A549 (cell line): ENCODE data around the gene SRRD. TPM values are rescaled to one million over a fixed set of nuclear protein-coding genes. Genes with fewer than 3 reads are reported as not detected.

ENCODE experiments used
- ATAC-seq, 2 experiments: fragments of 200-7000 bp in 1 of 2; fragments of >200 bp in 1 of 2; cut with Nextera tagmentation in 1 of 2; cut with Tn5 transposase in 1 of 2; 3 replicates each; pipeline versions ENCODE4 v1.8.0 to v1.9.1; 2018 to 2020; ENCODE audit warnings: mild to moderate bottlenecking in 1 of 2, moderate library complexity in 1 of 2
- CTCF ChIA-PET: fragments of 300-600 bp; sonication (Branson Sonifier 250); formaldehyde crosslinking; extraction: SDS; loops from one replicate; lab custom pipeline; 2021; ENCODE audit warnings: antibody characterized with exemption, inconsistent platforms; lab: Yijun Ruan, JAX
- POLR2A ChIA-PET: fragments of 350-600 bp; formaldehyde crosslinking; extraction: SDS; loops from one replicate; lab custom pipeline; 2021; ENCODE audit warnings: antibody characterized with exemption, inconsistent platforms; lab: Yijun Ruan, JAX
- DNase-seq, 2 experiments: peaks; one replicate each; pipeline versions ENCODE4 v3.0.0 to v3.0.0-alpha.2; 2011 to 2016; ENCODE audit warnings: low read depth in 1 of 2, low spot score in 1 of 2
- FAIRE-seq: peaks from 2 replicates; lab custom pipeline; 2011; peaks lifted over from hg19 to GRCh38; lab: Jason Lieb, UNC
- H3K27ac ChIP-seq, 2 experiments: fragments of >200 bp; sonication (Bioruptor Twin); formaldehyde crosslinking; 3 replicates each; pipeline ENCODE4 v1.5.1; 2016 to 2017
- H3K4me1 ChIP-seq: fragments of >200 bp; sonication (Bioruptor Twin); formaldehyde crosslinking; 3 replicates; pipeline ENCODE4 v1.6.1; 2016
- H3K4me2 ChIP-seq: fragments of >200 bp; sonication (Bioruptor Twin); formaldehyde crosslinking; 3 replicates; pipeline ENCODE4 v1.6.1; 2016
- H3K4me3 ChIP-seq: fragments of >200 bp; sonication (Bioruptor Twin); formaldehyde crosslinking; 3 replicates; pipeline ENCODE4 v1.5.1; 2016
- H3K9me3 ChIP-seq: fragments of >200 bp; sonication (Bioruptor Twin); formaldehyde crosslinking; 3 replicates; pipeline ENCODE4 v1.6.1; 2016
- ATOH8 ChIP-seq: fragments of 250-450 bp; sonication (Bioruptor Pico); IDR thresholded peaks from 2 replicates; pipeline ENCODE4 v1.5.0; 2020; ENCODE audit warnings: low read depth, mild to moderate bottlenecking, moderate library complexity
- BHLHE40 ChIP-seq: IDR thresholded peaks from 2 replicates; pipeline ENCODE4 v1.6.1; 2012; ENCODE audit warnings: low read depth, low read length, inconsistent platforms
- CBX2 ChIP-seq: fragments of 200-600 bp; sonication (generic); IDR thresholded peaks from 2 replicates; pipeline ENCODE4 v1.6.1; 2016; ENCODE audit warnings: low read depth, mild to moderate bottlenecking, borderline replicate concordance
- CHD2 ChIP-seq: fragments of 150-350 bp; IDR thresholded peaks from 2 replicates; pipeline ENCODE4 v1.6.1; 2014; ENCODE audit warnings: low read length; ENCODE audit not compliant: partially characterized antibody
- CTCF ChIP-seq: fragments of >200 bp; sonication (Bioruptor Twin); formaldehyde crosslinking; IDR thresholded peaks from 3 replicates; pipeline ENCODE4 v1.5.1; 2016
- EHMT2 ChIP-seq: fragments of 200-600 bp; sonication (generic); IDR thresholded peaks from 2 replicates; pipeline ENCODE4 v1.6.1; 2016; ENCODE audit warnings: antibody characterized with exemption, low read depth, mild to moderate bottlenecking, moderate library complexity
- FOSL2 ChIP-seq, 2 experiments: fragments of 450-650 bp in 1 of 2; fragments of >200 bp in 1 of 2; sonication (Bioruptor Twin) in 1 of 2; formaldehyde crosslinking; IDR thresholded peaks; 2 replicates each; pipeline versions ENCODE4 v1.5.0 to v1.6.1; 2016 to 2020; ENCODE audit warnings: mild to moderate bottlenecking in 1 of 2, moderate library complexity in 1 of 2
- FOXS1 ChIP-seq: fragments of 250-450 bp; sonication (Bioruptor Pico); IDR thresholded peaks from 2 replicates; pipeline ENCODE4 v1.5.0; 2020; ENCODE audit warnings: mild to moderate bottlenecking, moderate library complexity
- HEYL ChIP-seq: fragments of 250-450 bp; sonication (Bioruptor Pico); IDR thresholded peaks from 2 replicates; pipeline ENCODE4 v1.8.0; 2021; ENCODE audit warnings: mild to moderate bottlenecking, moderate library complexity
- HOXA7 ChIP-seq: fragments of 250-450 bp; sonication (Bioruptor Pico); IDR thresholded peaks from 2 replicates; pipeline ENCODE4 v1.5.0; 2020; ENCODE audit warnings: mild to moderate bottlenecking, moderate library complexity
- JUN ChIP-seq, 2 experiments: fragments of >200 bp; sonication (Bioruptor Twin); formaldehyde crosslinking; IDR thresholded peaks; 2 replicates in 1 of 2; 3 replicates in 1 of 2; pipeline ENCODE4 v1.6.1; 2016 to 2017
- JUNB ChIP-seq: fragments of >200 bp; sonication (Bioruptor Twin); formaldehyde crosslinking; IDR thresholded peaks from 2 replicates; pipeline ENCODE4 v1.6.1; 2016
- MAFK ChIP-seq: fragments of 450-650 bp; IDR thresholded peaks from 2 replicates; pipeline ENCODE4 v1.6.1; 2014; ENCODE audit not compliant: partially characterized antibody
- MYC ChIP-seq: IDR thresholded peaks from 2 replicates; pipeline ENCODE4 v1.6.1; 2012; ENCODE audit warnings: mild to moderate bottlenecking, inconsistent platforms, low read length, improper control_type of control experiment, borderline replicate concordance
- NFE2L2 ChIP-seq: fragments of 150-350 bp; conservative IDR thresholded peaks from 2 replicates; pipeline ENCODE4 v1.6.1; 2014; ENCODE audit warnings: low read length
- NPAS2 ChIP-seq: fragments of 250-450 bp; sonication (Bioruptor Pico); IDR thresholded peaks from 2 replicates; pipeline ENCODE4 v1.8.0; 2022; ENCODE audit warnings: mild to moderate bottlenecking, moderate library complexity, borderline replicate concordance
- PBX3 ChIP-seq: IDR thresholded peaks from 2 replicates; pipeline ENCODE4 v1.6.1; 2012
- POLR2A ChIP-seq: IDR thresholded peaks from 2 replicates; pipeline ENCODE4 v1.6.1; 2012; ENCODE audit warnings: mild to moderate bottlenecking, low read length
- POLR2AphosphoS2 ChIP-seq: conservative IDR thresholded peaks from 2 replicates; pipeline ENCODE4 v1.6.1; 2012; ENCODE audit warnings: low read length, improper control_type of control experiment, inconsistent platforms
- RAD21 ChIP-seq, 2 experiments: fragments of >200 bp in 1 of 2; sonication (Bioruptor Twin) in 1 of 2; formaldehyde crosslinking in 1 of 2; IDR thresholded peaks in 1 of 2; conservative IDR thresholded peaks in 1 of 2; 2 replicates in 1 of 2; 3 replicates in 1 of 2; pipeline ENCODE4 v1.6.1; 2012 to 2018; ENCODE audit warnings: inconsistent platforms in 1 of 2
- RCOR1 ChIP-seq: fragments of 150-350 bp; IDR thresholded peaks from 2 replicates; pipeline ENCODE4 v1.6.1; 2014; ENCODE audit warnings: antibody characterized with exemption, low read length, low read depth
- REST ChIP-seq: fragments of 200-600 bp; sonication (generic); IDR thresholded peaks from 2 replicates; pipeline ENCODE4 v1.6.1; 2016; ENCODE audit warnings: antibody characterized with exemption, mild to moderate bottlenecking, moderate library complexity
- RFX5 ChIP-seq: fragments of 450-650 bp; IDR thresholded peaks from 2 replicates; pipeline ENCODE4 v1.7.1; 2014; ENCODE audit warnings: antibody characterized with exemption, mild to moderate bottlenecking, moderate library complexity
- SMC3 ChIP-seq: fragments of >200 bp; sonication (Bioruptor Twin); formaldehyde crosslinking; IDR thresholded peaks from 3 replicates; pipeline ENCODE4 v1.6.1; 2018; ENCODE audit warnings: inconsistent platforms
- TFCP2L1 ChIP-seq: fragments of 250-450 bp; sonication (Bioruptor Pico); IDR thresholded peaks from 2 replicates; pipeline ENCODE4 v1.5.0; 2021; ENCODE audit warnings: mild to moderate bottlenecking
- TP53 ChIP-seq: fragments of 250-450 bp; sonication (Bioruptor Pico); IDR thresholded peaks from 2 replicates; pipeline ENCODE4 v1.5.0; 2021; ENCODE audit warnings: mild to moderate bottlenecking, moderate library complexity
- USF2 ChIP-seq: fragments of 450-650 bp; IDR thresholded peaks from 2 replicates; pipeline ENCODE4 v1.6.1; 2014; ENCODE audit warnings: antibody characterized with exemption
- ZFP36 ChIP-seq: fragments of 450-650 bp; IDR thresholded peaks from 2 replicates; pipeline ENCODE4 v1.6.1; 2014; ENCODE audit warnings: borderline replicate concordance; ENCODE audit not compliant: partially characterized antibody
- ZSCAN20 ChIP-seq: fragments of 250-450 bp; sonication (Bioruptor Pico); IDR thresholded peaks from 2 replicates; pipeline ENCODE4 v1.8.0; 2022; ENCODE audit warnings: mild to moderate bottlenecking, moderate library complexity
- WGBS: methylation state at CpG from one replicate; pipeline ENCODE4 v1.1.6; 2017; ENCODE audit errors: missing lambda C conversion rate; 5-methylcytosine and 5-hydroxymethylcytosine counted together
- polyA plus RNA-seq, 4 experiments: library from polyadenylated mRNA; depleted of rRNA in 3 of 4; stranded (reverse); fragments of >200 nt; fragmentation: RNase III in 1 of 4; extraction: RNeasy Plus Mini Kit Qiagen cat#74134 plus additional on column Dnase treatment in 1 of 4; gene quantifications; 2 replicates in 3 of 4; 3 replicates in 1 of 4; pipeline ENCODE4 v1.2.3, GENCODE V29; 2011 to 2017

SRRD gene
- polyA plus RNA-seq, 2 of the 4 experiments (the other 2 are of a cell fraction), result 14.1 to 36.4 TPM

GRCh38 chr22:26502688-26503561, 19.2 kb downstream of the SRRD start:
- peak in 1 of 2 experiments; percentile 37 for DNase-seq
- Histone ChIP-seq H3K9me3 (no peaks in the 10 kb centered on the region), H3K27ac (no peak overlapping the region)
- POLR2A ChIA-PET, result interaction anchor here (1.0 kb wide), 1 partner anchor 9 kb away, joined by 3 read pairs; the partner anchor contains the start of gene TFIP11
- peak; percentile 82; a peak in 5 of 6 replicates for ATAC-seq
- WGBS, result 65% methylated on average over 3 of the region's 3 CpGs
- TF ChIP-seq MAFK, result no peak
- no peak for TF ChIP-seq RCOR1
- TF ChIP-seq MYC, result no peak
- TF ChIP-seq POLR2AphosphoS2, result no peak
- TF ChIP-seq CTCF, result peak; percentile 56
- no peak for TF ChIP-seq FOSL2 (IDR thresholded peaks at IDR 0.05)
- no peak for TF ChIP-seq FOSL2 (CRISPR knock-in tag; IDR thresholded peaks at IDR 0.05)
- TF ChIP-seq REST, result no peak
- no peak for TF ChIP-seq FOXS1 (CRISPR knock-in tag)
- TF ChIP-seq ZFP36, result no peak
- TF ChIP-seq RFX5, result no peak
- no peak for TF ChIP-seq JUN (IDR thresholded peaks at IDR 0.05)
- no peak for TF ChIP-seq TFCP2L1
- TF ChIP-seq SMC3, result peak; percentile 70
- no peak for TF ChIP-seq NFE2L2
- TF ChIP-seq NPAS2 (CRISPR knock-in tag), result no peak
- peak; percentile 46 to 51; a peak in 4 of 5 replicates for TF ChIP-seq RAD21 (conservative IDR thresholded peaks at IDR 0.05 in 1 of 2, IDR thresholded peaks at IDR 0.05 in 1 of 2)
- TF ChIP-seq USF2, result no peak
- TF ChIP-seq, all 56 proteins: peak for 3
- H3K4me3 ChIP-seq, result no peak overlapping the region
- no peaks in the 10 kb centered on the region for H3K4me1 ChIP-seq
- CTCF ChIA-PET, result interaction anchor here (0.6 to 2.7 kb wide), 19 partner anchors 9 to 163 kb away, joined by 3 to 8 read pairs (median 4); partner anchors contain the start of gene TFIP11
- H3K4me2 ChIP-seq, result no peak overlapping the region
- FAIRE-seq, result no peak

GRCh38 chr22:26503758-26504157, 20.1 kb downstream of the SRRD start:
- no peak for DNase-seq
- no peak for FAIRE-seq
- Histone ChIP-seq H3K27ac (no peak overlapping the region), H3K4me2 (no peak overlapping the region), H3K9me3 (no peaks in the 10 kb centered on the region), H3K4me1 (no peaks in the 10 kb centered on the region), H3K4me3 (no peak overlapping the region)
- ChIA-PET POLR2A (no interaction called here), CTCF (interaction anchor here (0.6 to 2.7 kb wide), 12 partner anchors 9 to 922 kb away, joined by 3 to 8 read pairs (median 5); no protein-coding TSS in a partner anchor)
- no peak for ATAC-seq
- WGBS, result 93% methylated on average over 1 of the region's 1 CpG
- TF ChIP-seq POLR2A, result no peak
- TF ChIP-seq CHD2, result no peak
- TF ChIP-seq ATOH8 (CRISPR knock-in tag), result no peak
- TF ChIP-seq TP53 (CRISPR knock-in tag), result no peak
- no peak for TF ChIP-seq HEYL (CRISPR knock-in tag)
- TF ChIP-seq ZSCAN20 (CRISPR knock-in tag), result no peak
- TF ChIP-seq CBX2, result no peak
- TF ChIP-seq PBX3, result no peak
- no peak for TF ChIP-seq JUNB
- no peak for TF ChIP-seq HOXA7
- no peak for TF ChIP-seq EHMT2
- no peak for TF ChIP-seq BHLHE40
